Measurements from ENCODE around the gene GAB2.

- TF ChIP-seq POLR2A (IDR thresholded peaks at IDR 0.05; ENCODE audit: low read length) = no peak
- TF ChIP-seq GATA1 (IDR thresholded peaks at IDR 0.05; ENCODE audit: low read depth, low read length) = no peak
Measured at GRCh38 chr11:78181185-78181584, 236.4 kb downstream of the GAB2 start.

Data from erythroblast (primary cell).